Measurements from ENCODE around the gene TSPYL6.

TSPYL6 gene

GRCh38 chr2:54255230-54256090, 569 bp downstream of the TSPYL6 start:
- no peak for DNase-seq

GRCh38 chr2:54254180-54254579, 1.8 kb downstream of the TSPYL6 start:
- DNase-seq = no peak

- no peak for DNase-seq
Observed at GRCh38 chr2:54249629-54250028, 6.4 kb downstream of the TSPYL6 start.

DNA sequence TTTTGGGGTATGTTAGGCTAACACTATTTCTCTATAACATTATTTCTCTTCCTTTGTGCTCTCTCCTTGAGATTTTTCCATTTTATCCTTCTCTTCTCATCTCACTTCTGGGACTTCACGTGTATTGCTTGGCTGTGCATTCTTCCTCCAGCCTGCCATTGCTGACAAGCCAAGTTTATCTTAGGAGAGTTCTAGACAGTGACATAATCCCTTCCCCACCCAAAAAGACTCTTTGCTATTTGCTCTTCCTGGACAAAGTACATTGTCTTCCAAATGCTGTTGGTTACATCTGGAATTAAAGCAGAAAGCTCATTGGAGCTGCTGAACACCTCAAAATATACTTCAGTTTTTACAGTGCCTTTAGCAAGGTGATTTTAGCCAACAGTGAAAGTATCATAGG, 8.9 kb downstream of the TSPYL6 start:
- DNase-seq = no peak

- no peak for DNase-seq
Observed at GRCh38 chr2:54240515-54241469, 15.2 kb downstream of the TSPYL6 start.

GRCh38 chr2:54239427-54239826, 16.6 kb downstream of the TSPYL6 start:
- DNase-seq = no peak

DNA sequence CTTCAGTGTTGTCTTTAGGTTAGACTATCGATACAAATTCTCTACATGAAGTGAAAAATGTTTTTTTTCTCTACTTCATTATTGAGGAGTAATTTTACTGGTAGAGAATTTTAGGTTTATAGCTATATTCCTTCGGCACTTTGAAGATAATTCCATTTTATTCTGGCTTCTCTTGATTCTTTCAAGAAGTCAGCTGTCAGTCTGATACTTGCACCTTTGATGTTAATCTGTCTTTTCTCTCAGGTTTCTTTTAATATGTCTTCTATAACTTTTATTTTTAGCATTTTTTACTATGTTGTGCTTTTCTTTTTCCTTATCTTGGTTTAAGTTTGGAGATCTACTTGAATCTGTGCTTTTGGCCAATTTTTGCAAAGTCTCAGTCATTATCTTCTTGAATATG, 18.6 kb downstream of the TSPYL6 start:
- DNase-seq = no peak

- no peak for DNase-seq
Observed at GRCh38 chr2:54233832-54234649, 22.0 kb downstream of the TSPYL6 start.

DNA sequence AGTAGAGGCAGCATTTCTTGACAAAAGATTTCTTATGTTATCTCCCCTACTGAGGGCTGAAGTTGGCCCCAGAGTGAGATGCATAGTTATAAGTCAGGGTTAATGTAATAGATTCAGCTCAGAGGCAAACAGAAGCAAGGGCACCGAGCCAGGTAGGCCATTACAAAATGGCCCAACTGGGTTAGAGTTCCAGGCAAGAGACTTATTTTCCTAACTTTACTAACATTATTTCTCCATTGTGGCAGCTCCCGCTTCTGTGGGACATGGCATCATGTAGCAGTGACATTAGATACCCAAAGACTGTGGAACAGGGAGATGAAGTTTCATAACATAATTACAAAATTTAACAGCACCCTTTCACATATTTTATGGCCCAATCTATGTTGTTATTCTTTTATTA, 27.1 kb downstream of the TSPYL6 start:
- no peak for DNase-seq

GRCh38 chr2:54227798-54228197, 28.2 kb downstream of the TSPYL6 start:
- DNase-seq = no peak

DNA sequence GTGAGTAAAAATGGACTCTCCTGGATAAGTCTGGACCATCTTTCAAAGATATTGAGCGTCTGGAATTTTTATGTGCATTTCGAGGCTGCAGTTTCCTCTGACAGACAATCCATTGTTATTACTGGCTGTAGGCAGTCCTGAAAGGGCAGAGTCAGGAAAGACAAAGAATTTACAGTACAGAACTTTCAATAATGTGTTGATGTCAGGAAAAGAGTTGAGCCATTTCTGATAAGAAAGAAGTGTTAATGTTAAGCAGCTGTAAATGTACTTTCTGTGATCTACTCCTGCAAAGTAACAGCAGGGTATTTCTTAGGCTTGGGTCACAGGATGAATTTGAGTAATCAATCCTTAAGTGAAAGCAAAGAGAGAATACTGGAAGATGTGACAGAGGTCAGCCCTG, 29.8 kb downstream of the TSPYL6 start:
- no peak for DNase-seq

DNA sequence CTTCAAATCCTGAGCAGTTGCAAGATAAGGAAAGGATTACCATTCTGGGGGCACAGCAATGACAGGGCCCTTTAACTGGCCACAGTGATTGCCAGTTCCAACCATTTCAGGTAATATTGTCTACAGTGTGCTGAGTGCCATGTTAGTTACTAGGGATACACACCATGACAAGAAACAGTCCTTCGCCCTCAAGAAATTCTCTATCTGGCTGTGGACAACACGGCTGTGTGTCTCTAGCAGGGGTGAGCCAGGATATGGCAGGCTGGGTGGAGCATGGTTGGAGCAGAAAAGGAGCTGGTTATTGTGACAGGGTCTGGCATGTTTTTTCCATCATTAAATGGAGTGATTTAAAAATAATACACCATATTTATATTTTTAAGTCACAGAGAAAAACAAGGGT, 31.0 kb downstream of the TSPYL6 start:
- no peak for DNase-seq

DNA sequence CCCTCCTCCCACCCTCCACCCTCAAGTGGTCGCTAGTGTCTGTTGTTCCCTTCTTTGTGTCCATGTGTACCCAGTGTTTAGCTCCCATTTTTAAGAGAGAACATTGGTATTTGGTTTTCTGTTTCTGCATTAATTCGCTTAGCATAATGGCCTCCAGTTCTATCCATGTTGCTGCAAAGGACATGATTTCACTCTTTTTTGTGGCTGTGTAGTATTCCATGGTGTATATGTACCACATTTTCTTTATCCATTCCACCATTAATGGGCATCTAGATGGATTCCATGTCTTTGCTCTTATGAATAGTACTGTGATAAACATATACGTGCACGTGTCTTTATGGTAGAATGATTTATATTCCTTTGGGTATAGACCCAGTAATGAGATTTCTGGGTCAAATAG, 42.9 kb downstream of the TSPYL6 start:
- DNase-seq = no peak

- no peak for DNase-seq
Observed at GRCh38 chr2:54212456-54212855, 43.6 kb downstream of the TSPYL6 start.

GRCh38 chr2:54209379-54209778, 46.6 kb downstream of the TSPYL6 start:
- no peak for DNase-seq

DNA sequence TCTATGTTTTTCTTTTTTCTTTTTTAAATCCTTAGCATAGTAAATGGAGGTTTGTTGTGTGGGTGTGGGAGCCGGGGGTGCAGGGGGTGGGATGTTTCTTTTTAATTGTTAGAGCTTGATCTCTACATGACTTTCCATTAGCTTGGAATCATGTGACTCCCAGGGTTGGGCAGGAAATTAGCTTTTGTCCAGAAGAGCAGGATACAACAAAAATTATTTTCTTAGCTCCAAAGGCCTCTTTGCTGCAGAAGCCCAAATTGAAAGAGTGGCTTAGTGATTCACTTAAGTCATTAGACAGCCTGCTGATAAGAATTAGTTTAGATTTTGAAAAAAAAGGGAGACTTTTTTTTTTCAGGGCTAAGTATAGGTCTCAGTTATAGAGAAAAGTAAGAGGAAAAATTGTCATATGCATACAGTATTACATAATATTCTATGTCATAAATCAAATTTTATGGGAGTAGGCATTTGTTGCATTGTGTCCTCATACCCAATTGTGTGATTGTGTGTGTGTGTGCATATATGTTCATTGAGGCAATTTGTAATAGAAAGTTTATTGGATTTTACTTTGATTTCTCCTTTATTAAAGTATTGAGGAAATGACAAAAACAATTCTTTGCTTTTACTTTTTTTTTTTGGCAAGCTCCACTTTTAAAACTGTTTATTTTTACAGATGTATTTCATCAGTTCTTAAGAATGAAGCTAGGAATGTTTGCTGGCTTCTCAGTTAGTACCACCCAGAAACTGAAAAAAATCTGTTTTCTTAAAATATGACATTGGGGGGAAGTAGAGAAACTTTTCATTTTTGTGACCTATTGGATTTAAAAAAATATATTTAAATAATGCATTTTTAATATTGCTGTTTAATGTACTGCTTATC, 47.4 kb downstream of the TSPYL6 start:
- no peak for DNase-seq

DNA sequence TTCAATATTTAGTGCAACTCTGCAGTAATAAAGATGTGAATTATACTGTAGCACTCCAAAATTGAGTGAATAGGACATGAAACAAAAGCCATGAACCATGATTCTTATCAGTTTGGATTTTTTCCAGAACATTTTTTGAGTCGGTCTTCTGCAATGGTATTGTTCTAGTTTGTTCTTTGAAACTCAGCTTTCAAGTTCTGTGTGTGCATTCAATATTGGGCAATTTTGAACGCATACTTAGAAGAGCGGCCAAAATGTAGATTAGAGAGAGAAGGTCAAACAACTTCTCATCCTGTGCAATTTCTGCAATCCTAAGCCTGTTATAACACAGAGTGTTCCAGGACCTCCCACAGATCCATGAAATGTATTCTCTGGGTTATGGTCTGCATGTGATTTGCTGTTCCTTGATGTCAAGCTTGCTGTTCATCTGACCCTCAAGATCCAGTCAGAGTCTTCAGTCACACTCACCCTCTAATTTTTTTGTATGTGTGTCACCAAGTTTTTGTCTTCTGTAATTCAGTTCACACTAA, 48.3 kb downstream of the TSPYL6 start:
- DNase-seq = no peak

- DNase-seq = no peak
Observed at GRCh38 chr2:54206596-54206995, 49.4 kb downstream of the TSPYL6 start.

DNA sequence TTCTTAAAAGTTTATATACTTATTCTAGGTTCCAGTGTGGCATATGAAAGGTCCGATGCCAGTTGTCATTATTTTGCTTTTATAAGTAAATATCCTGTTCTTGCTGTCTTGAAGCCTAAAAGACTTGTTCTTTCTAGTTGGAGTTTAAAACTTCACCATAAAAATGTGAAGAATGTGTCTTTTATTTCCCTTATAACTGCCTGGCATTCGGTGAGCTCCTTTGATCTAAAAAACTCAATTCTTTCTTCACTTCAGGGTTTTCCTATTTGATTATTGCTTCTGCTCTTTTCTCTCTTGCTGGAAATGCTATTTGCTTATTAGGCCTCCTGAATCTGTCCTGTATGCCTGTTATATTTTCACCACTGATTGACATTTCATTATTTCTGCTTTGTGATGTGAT, 51.6 kb downstream of the TSPYL6 start:
- DNase-seq = no peak

Data from activated gamma-delta T cell treated with Interleukin-2 at 50 U/mL for 16 hours (primary cell).